Adrenal gland (tissue), 5 donors: ENCODE data around the gene PRKCZ.

Source experiments
- CTCF ChIP-seq, 6 experiments: fragments of 450-650 bp in 4 of 6; fragments of 200-600 bp in 2 of 6; sonication (generic) in 1 of 6; IDR thresholded peaks; 1 replicate in 5 of 6; 2 replicates in 1 of 6; pipeline versions ENCODE4 v1.5.1 to v1.8.0; 2016 to 2021; ENCODE audit warnings: antibody characterized with exemption in 6 of 6, mild to moderate bottlenecking in 2 of 6, moderate library complexity in 1 of 6
- POLR2A ChIP-seq, 2 donors: fragments of 450-650 bp; IDR thresholded peaks; one replicate each; pipeline ENCODE4 v1.6.1; 2017; ENCODE audit warnings: antibody characterized with exemption in 2 of 2, mild to moderate bottlenecking in 2 of 2, moderate library complexity in 1 of 2
- donor health status: DM: no; HTN: no; CAD: no.

DNA sequence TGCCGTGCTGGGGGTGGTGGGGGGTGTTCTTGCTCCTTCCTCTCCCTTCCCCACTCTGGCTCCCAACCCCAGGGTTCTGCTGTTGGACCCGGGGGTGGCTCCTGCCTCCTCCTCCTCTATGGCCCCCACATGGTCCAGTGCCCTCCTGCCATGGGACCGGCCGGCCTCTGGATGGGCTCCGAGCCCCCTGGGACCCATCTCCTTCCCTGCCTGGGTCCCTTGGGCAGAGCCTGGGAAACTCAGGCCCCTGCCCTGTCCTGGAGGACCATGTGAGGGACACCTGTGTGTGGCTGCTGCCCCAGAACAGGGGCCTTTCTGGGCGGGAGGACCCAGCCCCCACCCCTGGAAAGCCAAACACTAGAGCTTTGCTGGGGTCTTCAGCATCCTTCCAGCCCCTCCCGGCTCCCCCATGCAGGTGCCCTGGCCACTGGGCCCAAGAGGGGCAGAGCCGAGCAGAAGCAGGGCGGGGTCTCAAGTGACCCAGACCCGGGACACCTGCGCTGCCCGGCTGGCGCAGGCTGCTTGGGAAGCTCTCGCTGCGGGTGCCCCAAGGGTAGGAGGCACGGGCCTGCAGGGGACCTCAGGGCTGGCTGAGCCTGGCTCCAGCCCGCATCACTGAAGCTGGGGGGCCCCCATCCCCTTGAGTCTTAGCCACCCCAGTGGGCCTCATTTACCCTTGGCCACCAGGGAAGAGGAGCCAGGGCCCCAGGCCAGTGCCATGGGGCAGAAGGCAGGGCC lies 146.9 kb downstream of the PRKCZ start:
- TF ChIP-seq CTCF (IDR thresholded peaks at IDR 0.05) (no peak), POLR2A (IDR thresholded peaks at IDR 0.05) (no peak)
